ENCODE results near the gene MAML3.

- TF ChIP-seq POLR2A (IDR thresholded peaks at IDR 0.05): no peak
- no peak for TF ChIP-seq CTCF (IDR thresholded peaks at IDR 0.05)
These were observed 292.5 kb downstream of the MAML3 start for GRCh38 chr4:139861471-139861870.

All from uterus (tissue), 2 donors.